ENCODE results near the gene YLPM1.

DNA sequence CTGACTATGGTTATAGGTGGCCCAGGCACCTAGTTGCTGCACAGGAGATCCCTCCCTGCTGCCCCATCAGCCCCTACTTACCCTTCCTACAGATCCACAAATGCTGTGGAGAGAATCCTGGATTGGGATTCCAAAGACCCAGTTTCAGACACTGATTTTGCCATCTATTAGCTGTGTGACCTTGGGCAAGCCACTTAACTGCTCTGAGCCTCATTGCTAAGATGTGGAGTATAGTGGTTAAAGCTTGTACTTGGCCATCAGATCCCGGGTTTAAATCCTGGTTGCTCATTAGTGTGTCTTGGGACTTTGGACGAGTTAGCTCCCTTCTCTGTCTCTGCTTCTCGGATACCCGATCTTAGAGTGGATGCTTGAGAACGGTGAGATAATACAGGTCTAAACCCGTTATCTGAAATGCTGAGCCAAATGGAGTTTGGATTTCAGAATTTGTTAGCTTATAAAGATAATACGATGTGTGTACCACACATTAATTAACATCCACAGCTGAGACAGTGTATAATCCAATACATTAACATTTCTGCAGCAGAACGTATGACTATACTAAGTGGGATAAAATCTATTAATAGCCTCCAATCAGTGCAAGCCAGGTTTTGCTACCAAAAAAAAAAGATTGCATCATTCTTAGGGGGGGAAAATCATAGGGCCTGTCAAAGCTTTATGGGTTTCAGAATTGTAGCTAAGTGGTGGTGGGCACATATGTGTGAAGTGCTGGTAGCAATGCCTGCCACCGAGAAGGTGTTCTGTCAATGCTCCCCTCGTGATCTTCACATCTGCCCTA is 96.8 kb downstream of the YLPM1 start:
- no peak for TF ChIP-seq FOSL2 (IDR thresholded peaks at IDR 0.05; ENCODE audit: borderline replicate concordance, low read depth)
- TF ChIP-seq, protein P1, sequence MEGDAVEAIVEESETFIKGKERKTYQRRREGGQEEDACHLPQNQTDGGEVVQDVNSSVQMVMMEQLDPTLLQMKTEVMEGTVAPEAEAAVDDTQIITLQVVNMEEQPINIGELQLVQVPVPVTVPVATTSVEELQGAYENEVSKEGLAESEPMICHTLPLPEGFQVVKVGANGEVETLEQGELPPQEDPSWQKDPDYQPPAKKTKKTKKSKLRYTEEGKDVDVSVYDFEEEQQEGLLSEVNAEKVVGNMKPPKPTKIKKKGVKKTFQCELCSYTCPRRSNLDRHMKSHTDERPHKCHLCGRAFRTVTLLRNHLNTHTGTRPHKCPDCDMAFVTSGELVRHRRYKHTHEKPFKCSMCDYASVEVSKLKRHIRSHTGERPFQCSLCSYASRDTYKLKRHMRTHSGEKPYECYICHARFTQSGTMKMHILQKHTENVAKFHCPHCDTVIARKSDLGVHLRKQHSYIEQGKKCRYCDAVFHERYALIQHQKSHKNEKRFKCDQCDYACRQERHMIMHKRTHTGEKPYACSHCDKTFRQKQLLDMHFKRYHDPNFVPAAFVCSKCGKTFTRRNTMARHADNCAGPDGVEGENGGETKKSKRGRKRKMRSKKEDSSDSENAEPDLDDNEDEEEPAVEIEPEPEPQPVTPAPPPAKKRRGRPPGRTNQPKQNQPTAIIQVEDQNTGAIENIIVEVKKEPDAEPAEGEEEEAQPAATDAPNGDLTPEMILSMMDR (IDR thresholded peaks at IDR 0.05), result no peak
